ENCODE measurements around the gene CSPG5.

CSPG5 gene

GRCh38 chr3:47542471-47543173, 36.0 kb downstream of the CSPG5 start:
- no peak for DNase-seq (ENCODE audit: low read depth in 4 of 4, low spot score in 1 of 4)

GRCh38 chr3:47541583-47542108, 37.0 kb downstream of the CSPG5 start:
- no peak for DNase-seq (ENCODE audit: low read depth in 4 of 4, low spot score in 1 of 4)

- no peak for DNase-seq (ENCODE audit: low read depth in 4 of 4, low spot score in 1 of 4)
Observed at GRCh38 chr3:47540281-47540680, 38.4 kb downstream of the CSPG5 start.

GRCh38 chr3:47536967-47537366, 41.7 kb downstream of the CSPG5 start:
- DNase-seq (ENCODE audit: low read depth in 4 of 4, low spot score in 1 of 4) = no peak

- no peak for DNase-seq (ENCODE audit: low read depth in 4 of 4, low spot score in 1 of 4)
Observed at GRCh38 chr3:47536221-47536891, 42.3 kb downstream of the CSPG5 start.

- DNase-seq (ENCODE audit: low read depth in 4 of 4, low spot score in 1 of 4) = no peak
Observed at GRCh38 chr3:47533996-47534454, 44.6 kb downstream of the CSPG5 start.

GRCh38 chr3:47533481-47533880, 45.2 kb downstream of the CSPG5 start:
- DNase-seq (ENCODE audit: low read depth in 4 of 4, low spot score in 1 of 4) = no peak

GRCh38 chr3:47527952-47528725, 50.5 kb downstream of the CSPG5 start:
- no peak for DNase-seq (ENCODE audit: low read depth in 4 of 4, low spot score in 1 of 4)

- DNase-seq (ENCODE audit: low read depth in 4 of 4, low spot score in 1 of 4) = no peak
Observed at GRCh38 chr3:47525617-47526016, 53.0 kb downstream of the CSPG5 start.

GRCh38 chr3:47523310-47524073, 55.2 kb downstream of the CSPG5 start:
- no peak for DNase-seq (ENCODE audit: low read depth in 4 of 4, low spot score in 1 of 4)

- DNase-seq (ENCODE audit: low read depth in 4 of 4, low spot score in 1 of 4) = peak; percentile 45 to 59 (median 53)
Observed at GRCh38 chr3:47522082-47522987, 56.3 kb downstream of the CSPG5 start.

GRCh38 chr3:47520756-47521155, 57.9 kb downstream of the CSPG5 start:
- DNase-seq (ENCODE audit: low read depth in 4 of 4, low spot score in 1 of 4) = no peak

- no peak for DNase-seq (ENCODE audit: low read depth in 4 of 4, low spot score in 1 of 4)
Observed at GRCh38 chr3:47517937-47518336, 60.7 kb downstream of the CSPG5 start.

GRCh38 chr3:47515864-47516319, 62.8 kb downstream of the CSPG5 start:
- no peak for DNase-seq (ENCODE audit: low read depth in 4 of 4, low spot score in 1 of 4)

- no peak for DNase-seq (ENCODE audit: low read depth in 4 of 4, low spot score in 1 of 4)
Observed at GRCh38 chr3:47515100-47515499, 63.6 kb downstream of the CSPG5 start.

- peak; percentile 91 to 97 (median 94) for DNase-seq (ENCODE audit: low read depth in 4 of 4, low spot score in 1 of 4)
Observed at GRCh38 chr3:47513125-47513929, 65.3 kb downstream of the CSPG5 start, which contains the start of gene ELP6. Gene ELP6, minus strand, starts transcription at chr3:47513712. Its CDS starts 122 bp downstream, at chr3:47513590.

GRCh38 chr3:47512416-47513124, 66.1 kb downstream of the CSPG5 start:
- peak in 2 of 4 experiments; percentile 5 to 9 for DNase-seq (ENCODE audit: low read depth in 4 of 4, low spot score in 1 of 4)
